Limb (tissue), 2 donors: ENCODE measurements around the gene KRTAP12-3.
"Not testable (repeated sequence)": the region's sequence is repeated elsewhere in the genome, so short reads cannot be mapped to it uniquely, and the experiment has no call there.

Experiments
- DNase-seq, 2 donors: peaks; one replicate each; pipeline ENCODE4 v3.0.0-alpha.2; 2016; ENCODE audit errors: extremely low spot score in 2 of 2

KRTAP12-3 gene

GRCh38 chr21:44657635-44658540 is at the start of gene KRTAP12-3:
KRTAP12-3 (plus strand) TSS chr21:44657932; CDS start chr21:44657980, 48 bp downstream.
- no peak for DNase-seq

- no peak for DNase-seq
These were observed 48.5 kb upstream of the KRTAP12-3 start for GRCh38 chr21:44609193-44609592.

GRCh38 chr21:44610157-44610843 is 47.4 kb upstream of the KRTAP12-3 start:
- not testable (repeated sequence) for DNase-seq

GRCh38 chr21:44611551-44611950 is 46.2 kb upstream of the KRTAP12-3 start:
- no peak for DNase-seq

- no peak for DNase-seq
These were observed 45.7 kb upstream of the KRTAP12-3 start, which contains the start of gene KRTAP10-8 for GRCh38 chr21:44612029-44612486. KRTAP10-8 (plus strand) TSS chr21:44612079; CDS start chr21:44612101, 22 bp downstream.

- DNase-seq = no peak
These were observed 45.0 kb upstream of the KRTAP12-3 start for GRCh38 chr21:44612669-44613229.

- DNase-seq = no peak
These were observed 44.2 kb upstream of the KRTAP12-3 start for GRCh38 chr21:44613386-44614155.

- no peak for DNase-seq
These were observed 43.5 kb upstream of the KRTAP12-3 start for GRCh38 chr21:44614161-44614631.

- no peak for DNase-seq
These were observed 42.8 kb upstream of the KRTAP12-3 start for GRCh38 chr21:44614961-44615391.

- no peak for DNase-seq
These were observed 42.3 kb upstream of the KRTAP12-3 start for GRCh38 chr21:44615466-44615865.

GRCh38 chr21:44615911-44616590 is 41.7 kb upstream of the KRTAP12-3 start:
- no peak for DNase-seq

- no peak for DNase-seq
These were observed 41.2 kb upstream of the KRTAP12-3 start for GRCh38 chr21:44616591-44616926.

GRCh38 chr21:44617071-44617501 is 40.6 kb upstream of the KRTAP12-3 start:
- DNase-seq = no peak

GRCh38 chr21:44618504-44618903 is 39.2 kb upstream of the KRTAP12-3 start:
- DNase-seq = no peak

- no peak for DNase-seq
These were observed 38.8 kb upstream of the KRTAP12-3 start for GRCh38 chr21:44618909-44619308.

- no peak for DNase-seq
These were observed 37.8 kb upstream of the KRTAP12-3 start for GRCh38 chr21:44619886-44620285.

GRCh38 chr21:44623575-44623974 is 34.2 kb upstream of the KRTAP12-3 start:
- DNase-seq = no peak

GRCh38 chr21:44625756-44626155 is 32.0 kb upstream of the KRTAP12-3 start:
- no peak for DNase-seq

GRCh38 chr21:44626262-44626661 is 31.5 kb upstream of the KRTAP12-3 start:
- no peak for DNase-seq

- DNase-seq = no peak
These were observed 31.0 kb upstream of the KRTAP12-3 start, which contains the start of gene KRTAP10-9 for GRCh38 chr21:44626673-44627143. KRTAP10-9 (plus strand) TSS chr21:44627093; CDS start chr21:44627172, 79 bp downstream.
